SK-N-MC (cell line): ENCODE data around the gene RECK.

Experiments
- EZH2 ChIP-seq: fragments of 200-600 bp; sonication (generic); IDR thresholded peaks from one replicate; pipeline ENCODE4 v1.6.1; 2017; ENCODE audit warnings: antibody characterized with exemption
- FOXP2 ChIP-seq: optimal IDR thresholded peaks from 2 replicates; pipeline ENCODE3; 2011; ENCODE audit warnings: mild to moderate bottlenecking, moderate library complexity; ENCODE audit not compliant: insufficient read depth; ENCODE audit errors: extremely low read length, control extremely low read depth
- POLR2AphosphoS5 ChIP-seq: IDR thresholded peaks from 2 replicates; pipeline ENCODE4 v1.6.1; 2012; ENCODE audit warnings: mild to moderate bottlenecking, low read depth, low read length, borderline replicate concordance

DNA sequence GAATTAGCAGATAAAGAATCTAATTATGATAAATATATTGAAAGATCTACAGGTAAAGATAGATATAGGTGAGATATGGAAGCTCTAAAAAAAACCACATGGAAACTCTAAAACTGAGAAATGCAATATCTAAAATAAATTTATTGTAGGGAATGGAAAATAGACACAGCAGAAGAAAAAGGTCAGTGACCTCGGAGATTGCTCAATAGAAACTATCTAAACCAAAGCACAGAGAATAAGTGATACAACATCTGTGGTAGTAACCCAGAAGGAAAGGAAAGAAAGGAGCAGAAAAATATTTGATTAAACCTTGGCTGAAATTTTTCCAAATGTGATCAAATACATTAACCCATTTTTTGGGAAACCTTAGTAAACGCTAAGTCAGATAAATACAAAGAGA, 56.7 kb downstream of the RECK start:
- TF ChIP-seq EZH2 (no peak), POLR2AphosphoS5 (no peak), FOXP2 (no peak)
